ENCODE results near the gene JCHAIN.
"Not testable (repeated sequence)": the region's sequence is repeated elsewhere in the genome, so short reads cannot be mapped to it uniquely, and the experiment has no call there.

JCHAIN gene

GRCh38 chr4:70687821-70688794 is 21.8 kb upstream of the JCHAIN start, which contains the start of gene UTP3:
Gene UTP3 (plus strand): TSS chr4:70688532. CDS start chr4:70688678, 146 bp downstream.
- peak; percentile 97 for DNase-seq

DNA sequence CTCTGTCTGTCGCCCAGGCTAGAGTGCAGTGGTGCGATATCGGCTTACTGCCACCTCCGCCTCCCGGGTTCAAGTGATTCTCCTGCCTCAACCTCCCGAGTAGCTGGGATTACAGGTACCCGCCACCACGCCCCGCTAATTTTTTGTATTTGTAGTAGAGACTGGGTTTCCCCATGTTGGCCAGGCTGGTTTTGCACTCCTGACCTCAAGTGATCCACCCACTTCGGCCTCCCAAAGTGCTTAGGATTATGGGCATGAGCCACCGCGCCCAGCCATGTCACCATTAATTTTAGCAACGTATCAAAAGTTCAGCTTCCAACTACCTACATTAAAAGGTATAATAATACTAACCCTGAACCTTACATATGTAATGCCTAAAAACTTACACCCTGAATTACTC is 21.1 kb upstream of the JCHAIN start:
- no peak for DNase-seq

DNA sequence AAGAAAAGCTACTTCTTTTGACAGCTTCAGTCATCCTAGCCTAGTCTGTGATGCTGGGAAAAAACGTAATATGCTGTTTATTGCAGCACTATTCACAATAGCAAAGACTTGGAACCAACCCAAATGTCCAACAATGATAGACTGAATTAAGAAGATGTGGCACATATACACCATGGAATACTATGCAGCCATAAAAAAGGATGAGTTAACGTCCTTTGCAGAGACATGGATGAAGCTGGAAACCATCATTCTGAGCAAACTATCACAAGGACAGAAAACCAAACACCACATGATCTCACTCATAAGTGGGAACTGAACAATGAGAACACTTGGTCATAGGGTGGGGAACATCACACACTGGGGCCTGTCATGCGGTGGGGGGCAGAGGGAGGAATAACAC is 15.8 kb upstream of the JCHAIN start:
- DNase-seq: not testable (repeated sequence)

DNA sequence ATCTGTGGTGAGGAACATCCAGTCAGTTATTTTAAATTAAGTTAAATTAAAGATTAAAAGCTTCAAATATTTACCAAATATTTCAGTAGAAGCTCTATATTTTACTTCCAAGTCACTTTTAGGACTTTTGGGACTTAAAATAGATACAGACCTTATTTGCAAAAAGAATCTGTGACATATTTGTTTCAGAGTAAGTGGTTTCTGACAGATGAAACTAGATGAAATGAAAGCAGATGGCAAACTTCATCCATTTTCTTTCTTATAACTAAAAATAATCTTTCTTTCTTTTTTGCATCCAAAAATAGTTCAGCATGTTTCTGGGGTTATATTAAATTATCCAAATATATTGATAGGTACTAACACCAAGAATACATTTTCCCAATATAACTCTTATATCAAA is 15.4 kb upstream of the JCHAIN start:
- no peak for DNase-seq

DNA sequence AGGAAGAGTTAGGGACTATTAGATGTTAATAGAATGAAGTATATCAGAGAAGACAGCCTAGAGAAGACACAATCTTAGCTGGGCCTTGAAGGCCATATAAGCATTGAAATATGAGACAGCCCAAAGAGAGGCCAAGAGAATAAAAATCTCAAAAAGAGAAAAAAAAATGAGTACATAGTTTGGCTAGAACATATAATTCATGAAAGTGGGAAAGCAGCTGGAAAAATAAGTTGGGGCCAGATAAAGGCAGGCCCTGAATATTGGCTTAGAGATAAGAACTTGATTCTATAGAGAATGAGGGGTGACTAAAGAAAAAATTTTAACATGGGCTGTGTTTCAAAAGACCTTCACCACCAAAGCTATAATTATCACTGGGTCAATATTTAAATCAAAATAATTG is 14.6 kb upstream of the JCHAIN start:
- no peak for DNase-seq

DNA sequence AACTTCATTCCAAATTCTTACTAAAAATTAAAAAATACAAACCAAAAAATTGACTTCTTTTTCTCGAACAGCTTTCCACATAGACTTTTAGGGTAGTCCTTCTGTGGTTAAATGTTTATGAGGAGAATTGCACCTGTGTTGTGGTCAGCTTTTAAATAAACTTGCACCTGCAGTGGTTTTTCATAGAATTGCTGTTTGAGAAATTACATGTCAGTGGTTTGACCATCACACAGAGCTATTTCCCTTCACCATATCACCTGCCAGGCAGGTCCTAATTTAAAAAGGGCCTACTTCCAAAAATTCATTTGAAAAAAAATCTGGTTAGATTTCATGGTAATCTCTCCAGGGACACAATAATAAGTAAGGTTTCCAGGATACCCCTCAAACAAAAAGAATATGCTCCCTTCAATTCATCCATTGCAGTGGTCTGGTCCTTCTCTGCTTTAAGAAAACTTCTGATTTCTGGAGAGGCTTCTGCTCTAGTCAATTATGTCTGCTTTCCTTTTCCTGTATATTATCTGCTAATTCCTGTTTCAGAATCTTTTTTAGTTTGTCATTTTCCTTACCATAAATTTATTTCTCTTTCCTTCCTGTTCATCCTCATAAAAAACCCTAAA is 12.2 kb upstream of the JCHAIN start:
- DNase-seq: no peak

DNA sequence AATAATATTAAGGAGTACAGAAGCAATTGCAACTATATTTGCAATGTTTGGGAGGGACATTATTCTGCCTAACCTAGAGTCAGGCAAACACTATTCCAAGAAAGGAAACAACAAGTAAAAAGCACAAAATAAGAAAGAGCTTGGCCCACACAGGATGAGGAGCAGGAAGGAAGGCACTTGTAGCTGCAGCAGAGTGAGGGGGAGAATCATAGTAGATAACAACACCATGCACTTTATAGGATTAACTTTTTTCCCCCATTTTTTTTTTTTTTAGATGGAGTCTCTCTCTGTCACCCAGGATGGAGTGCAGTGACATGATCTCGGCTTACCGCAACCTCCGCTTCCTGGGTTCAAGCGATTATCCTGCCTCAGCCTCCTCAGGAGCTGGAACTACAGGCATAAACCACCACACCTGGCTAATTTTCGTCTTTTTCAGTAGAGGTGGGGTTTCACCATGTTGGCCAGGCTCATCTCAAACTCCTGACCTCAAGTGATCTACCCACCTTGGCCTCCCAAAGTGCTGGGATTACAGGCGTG is 10.3 kb upstream of the JCHAIN start:
- no peak for DNase-seq

DNA sequence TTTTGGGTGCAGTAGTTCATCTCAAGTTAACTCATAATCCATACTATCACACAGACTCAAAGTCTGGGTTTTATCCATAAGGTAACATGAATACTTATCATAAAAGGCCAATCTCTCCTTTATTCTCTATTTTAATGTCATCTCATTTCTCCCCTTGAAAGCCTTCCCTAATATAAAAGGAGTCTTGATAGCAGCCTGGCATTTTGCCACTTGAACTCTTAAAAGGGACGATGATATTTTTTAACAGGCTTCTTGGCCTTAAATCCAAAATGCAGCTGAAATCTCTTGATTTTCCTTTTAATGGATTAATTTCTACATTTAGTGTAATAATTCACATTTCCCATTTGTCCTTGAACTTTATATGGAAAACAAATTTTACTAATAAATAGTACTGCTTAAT is 8.4 kb upstream of the JCHAIN start:
- DNase-seq: no peak

- DNase-seq: no peak
These were observed 7.9 kb upstream of the JCHAIN start for GRCh38 chr4:70674191-70674590.

- DNase-seq: no peak
These were observed 4.8 kb upstream of the JCHAIN start for GRCh38 chr4:70671091-70671490.

- no peak for DNase-seq
These were observed 4.2 kb upstream of the JCHAIN start for GRCh38 chr4:70670332-70671014.

- DNase-seq: peak; percentile 39
These were observed 1.6 kb upstream of the JCHAIN start for GRCh38 chr4:70667740-70668535.

- DNase-seq: not testable (repeated sequence)
These were observed 4.9 kb downstream of the JCHAIN start for GRCh38 chr4:70661309-70661922.

DNA sequence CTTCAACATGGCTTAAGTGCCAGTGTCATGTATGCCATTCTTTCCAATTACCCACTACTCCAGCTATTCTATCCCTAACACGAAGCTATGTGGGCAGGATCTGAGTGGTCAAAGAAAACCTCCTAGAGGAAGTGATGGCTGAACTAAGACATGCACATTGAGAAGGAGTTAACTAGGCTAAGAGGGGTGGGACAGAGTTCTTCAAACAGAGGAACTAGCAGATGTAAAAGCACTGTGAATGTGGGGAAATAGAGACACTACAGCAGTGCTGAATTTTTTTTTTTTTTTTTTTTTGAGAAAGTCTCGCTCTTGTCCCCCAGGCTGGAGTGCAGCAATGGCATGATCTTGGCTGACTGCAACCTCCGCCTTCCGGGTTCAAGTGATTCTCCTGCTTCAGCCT is 6.2 kb downstream of the JCHAIN start:
- DNase-seq: no peak

DNA sequence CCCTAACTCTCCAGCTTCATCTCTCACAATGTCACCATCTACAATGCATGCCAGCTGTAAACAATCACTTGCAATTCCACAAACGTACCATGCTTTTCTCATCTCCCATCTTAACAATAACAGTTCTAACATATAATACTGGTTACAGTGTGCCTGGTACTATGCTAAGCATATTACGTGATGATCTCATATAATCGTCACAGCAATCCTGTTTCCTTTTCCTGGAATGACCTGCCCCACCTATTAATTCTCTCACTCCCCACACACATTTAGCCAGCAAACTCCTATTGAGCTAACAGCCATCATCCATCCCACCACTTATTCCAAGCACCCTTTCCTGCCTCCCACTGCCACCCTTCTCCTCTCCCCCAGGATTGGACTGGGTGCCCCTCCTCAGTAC is 7.9 kb downstream of the JCHAIN start:
- no peak for DNase-seq

GRCh38 chr4:70657326-70657725 is 9.0 kb downstream of the JCHAIN start:
- DNase-seq: no peak

- DNase-seq: peak; percentile 40
These were observed 11.7 kb downstream of the JCHAIN start for GRCh38 chr4:70654605-70655011.

DNA sequence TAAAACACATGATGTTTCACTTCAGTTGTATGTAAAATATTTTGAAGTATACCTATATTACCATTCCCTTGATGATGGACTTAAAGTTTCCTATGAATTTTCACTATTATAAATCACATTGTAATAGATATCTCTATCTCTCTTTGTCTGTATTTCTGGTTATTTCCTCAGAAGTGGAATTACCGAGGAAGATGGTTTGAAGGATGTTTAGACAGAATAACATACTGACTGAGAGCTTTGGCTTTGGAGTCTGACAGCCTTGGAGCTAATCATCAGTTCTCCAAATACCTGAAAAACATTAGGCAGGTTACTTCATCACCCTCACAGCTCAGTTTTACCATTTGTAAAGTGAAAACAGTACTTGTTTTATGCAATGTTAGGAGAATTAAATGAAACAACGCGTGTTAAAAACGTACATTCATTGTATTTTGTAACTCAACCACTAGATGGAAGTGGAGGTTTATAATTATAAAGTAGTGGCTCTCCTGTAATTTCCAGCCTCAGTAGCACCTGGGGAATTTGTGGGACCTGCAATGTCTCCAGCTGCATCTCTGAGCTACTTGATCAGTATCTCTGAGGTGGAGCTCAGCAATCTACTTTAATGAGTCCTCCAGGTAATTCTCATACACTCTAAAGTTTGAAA is 14.3 kb downstream of the JCHAIN start:
- DNase-seq: no peak

DNA sequence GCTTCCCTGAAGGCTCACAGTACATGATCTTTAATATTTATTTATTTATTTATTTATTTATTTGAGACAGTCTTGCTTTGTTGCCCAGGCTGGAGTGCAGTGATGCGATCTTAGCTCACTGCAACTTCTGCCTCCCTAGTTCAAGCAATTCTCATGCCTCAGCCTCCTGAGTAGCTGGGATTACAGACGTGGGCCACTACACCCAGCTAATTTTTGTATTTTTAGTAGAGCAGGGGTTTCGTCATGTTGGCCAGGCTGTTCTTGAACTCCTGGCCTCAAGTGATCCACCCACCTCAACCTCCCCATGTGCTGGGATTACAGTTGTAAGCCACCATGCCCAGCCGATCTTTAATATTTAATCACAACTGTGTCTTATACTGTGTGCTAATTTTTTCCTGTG is 15.6 kb downstream of the JCHAIN start:
- not testable (repeated sequence) for DNase-seq

DNA sequence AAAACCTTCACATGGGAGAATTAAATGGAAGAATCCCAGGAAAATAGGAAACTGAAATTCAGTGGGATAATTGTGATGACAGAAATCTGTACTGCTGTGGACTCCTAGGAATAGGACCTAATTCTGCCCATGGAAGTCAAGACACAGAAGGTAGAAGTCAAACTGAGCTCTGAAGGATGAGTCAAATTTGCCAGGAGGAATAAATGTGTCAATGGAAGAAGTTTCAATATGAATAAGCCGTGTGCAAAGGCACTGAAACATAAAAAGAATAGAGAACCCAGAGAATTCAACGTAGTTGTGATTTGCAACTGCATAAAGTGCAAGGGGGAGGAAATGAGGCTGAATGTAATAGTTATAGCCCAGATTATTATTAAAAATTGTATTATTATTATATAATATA is 26.1 kb downstream of the JCHAIN start:
- DNase-seq: no peak

DNA sequence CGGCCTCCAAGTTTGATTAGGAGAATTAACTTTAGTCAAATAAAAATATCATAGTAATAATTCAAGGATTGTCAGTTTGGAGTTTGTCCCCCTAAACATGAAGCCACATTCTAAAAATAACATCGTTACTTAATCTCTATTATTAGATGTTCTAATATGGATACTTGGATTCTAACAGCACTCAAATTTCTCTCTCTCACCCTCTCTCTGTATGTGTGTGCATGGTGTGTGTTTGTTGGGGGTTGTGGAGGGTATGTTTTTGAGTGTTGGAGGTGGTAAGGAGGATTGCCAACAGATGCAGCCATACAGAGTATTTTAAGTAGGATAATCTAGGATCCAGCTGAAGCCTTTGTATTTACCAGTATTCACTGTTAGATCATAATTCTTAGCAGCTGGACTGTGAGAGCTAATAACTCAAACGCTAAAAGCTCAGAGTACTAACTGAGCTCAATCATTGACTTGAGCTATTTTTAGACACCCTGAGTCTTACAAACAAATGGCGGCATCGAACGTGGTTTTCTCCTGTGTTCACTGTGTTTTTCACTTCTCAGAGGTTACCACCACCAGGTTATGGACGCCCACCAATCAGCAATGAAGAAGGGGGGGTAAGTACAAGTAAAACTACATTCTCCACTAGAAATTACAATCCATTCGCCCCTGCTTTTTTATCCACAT is 28.9 kb downstream of the JCHAIN start:
- no peak for DNase-seq
